Urinary bladder (tissue), 4 donors: ENCODE results near the gene AXIN1. TPM values are rescaled to one million over a fixed set of nuclear protein-coding genes. Genes with fewer than 3 reads are reported as not detected.
"Not testable (repeated sequence)": the region's sequence is repeated elsewhere in the genome, so short reads cannot be mapped to it uniquely, and the experiment has no call there.

Experiments used
- DNase-seq: peaks from one replicate; pipeline ENCODE4 v3.0.0-alpha.2; 2015; ENCODE audit errors: extremely low spot score
- H3K27ac ChIP-seq: one replicate; pipeline ENCODE4 v1.5.1; 2013; ENCODE audit warnings: low read depth, mild to moderate bottlenecking, moderate library complexity
- H3K36me3 ChIP-seq: one replicate; pipeline ENCODE4 v1.6.1; 2013; ENCODE audit warnings: mild to moderate bottlenecking, moderate library complexity; ENCODE audit not compliant: insufficient read depth
- H3K4me1 ChIP-seq: one replicate; pipeline ENCODE4 v1.6.1; 2013; ENCODE audit warnings: mild to moderate bottlenecking, moderate library complexity; ENCODE audit not compliant: insufficient read depth
- H3K4me3 ChIP-seq: one replicate; pipeline ENCODE4 v1.5.1; 2013; ENCODE audit warnings: low read depth, low read length
- WGBS: extraction: QIAGEN DNeasy Blood & Tissue Kit; methylation state at CpG from one replicate; pipeline ENCODE4 v1.1.7; 2013; 5-methylcytosine and 5-hydroxymethylcytosine counted together
- polyA plus RNA-seq: library from polyadenylated mRNA; stranded (reverse); fragments of 200-250 nt; gene quantifications from one replicate; pipeline ENCODE4 v1.2.3, GENCODE V29; 2013
- total RNA-seq: library from RNA; depleted of rRNA; stranded (reverse); fragments of >200 nt; gene quantifications from one replicate; pipeline ENCODE4 v1.2.3, GENCODE V29; 2014
- donor health status: healthy with polysubstance abuse.
- donor health status: healthy.

AXIN1 gene
- total and polyA plus RNA-seq, 2 donors: 9.9 to 25.0 TPM

GRCh38 chr16:261031-261691 lies 91.4 kb downstream of the AXIN1 start:
- Histone ChIP-seq H3K4me1 (no peaks in the 10 kb centered on the region), H3K4me3 (no peak overlapping the region), H3K27ac (no peak overlapping the region), H3K36me3 (peaks cover 12% of the 10 kb centered on the region)
- 84% methylated on average over 28 of the region's 28 CpGs for WGBS
- no peak for DNase-seq

- Histone ChIP-seq H3K4me3 (no peak overlapping the region), H3K36me3 (peaks cover 12% of the 10 kb centered on the region), H3K4me1 (no peaks in the 10 kb centered on the region), H3K27ac (no peak overlapping the region)
- 93% methylated on average over 19 of the region's 19 CpGs for WGBS
- DNase-seq: no peak
These were observed 92.2 kb downstream of the AXIN1 start for GRCh38 chr16:260326-260725.

DNA sequence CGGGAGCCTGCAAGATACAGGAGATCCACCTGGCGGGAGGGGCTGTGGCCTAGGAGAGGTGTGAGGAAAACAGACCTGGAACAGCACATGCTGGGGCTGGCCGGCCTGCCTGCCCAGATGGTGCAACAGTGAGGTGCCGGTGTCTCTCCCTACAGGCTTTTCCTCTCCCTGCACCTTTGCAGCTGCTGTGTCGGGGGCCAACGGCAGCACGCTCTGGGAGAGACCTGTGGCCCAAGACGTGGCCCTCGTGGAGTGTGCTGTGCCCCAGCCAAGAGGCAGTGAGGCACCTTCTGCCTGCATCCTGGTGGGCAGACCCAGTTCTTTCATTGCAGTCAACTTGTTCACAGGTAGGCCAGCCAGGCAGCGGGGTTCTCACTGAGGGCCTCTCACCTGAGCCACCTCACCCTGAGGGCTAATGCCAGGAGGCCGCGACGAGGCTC lies 92.7 kb downstream of the AXIN1 start:
- no peaks in the 10 kb centered on the region for H3K4me1 ChIP-seq
- DNase-seq: no peak
- H3K36me3 ChIP-seq: peaks cover 12% of the 10 kb centered on the region
- no peak overlapping the region for H3K27ac ChIP-seq
- 86% methylated on average over 13 of the region's 13 CpGs for WGBS
- H3K4me3 ChIP-seq: no peak overlapping the region

DNA sequence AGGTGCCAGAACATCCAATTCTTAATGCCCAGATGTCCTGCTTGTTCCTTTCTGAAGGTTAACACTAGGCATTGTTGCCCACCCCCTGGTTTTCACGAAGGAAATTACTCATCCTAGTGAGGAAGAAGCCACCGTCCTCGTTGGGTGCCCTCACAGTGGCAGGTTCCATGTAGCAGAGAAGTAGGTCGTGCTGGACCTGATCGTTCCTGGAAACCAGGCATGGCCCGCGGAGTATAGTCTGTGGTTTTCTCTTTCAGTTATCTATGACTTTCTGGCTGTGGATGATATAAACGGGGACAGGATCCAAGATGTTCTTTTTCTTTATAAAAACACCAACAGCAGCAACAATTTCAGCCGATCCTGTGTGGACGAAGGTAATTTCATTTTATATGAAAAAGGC lies 93.3 kb downstream of the AXIN1 start:
- no peak for DNase-seq
- H3K4me3 ChIP-seq: no peak overlapping the region
- H3K27ac ChIP-seq: no peak overlapping the region
- H3K4me1 ChIP-seq: no peaks in the 10 kb centered on the region
- WGBS: 80% methylated on average over 10 of the region's 10 CpGs
- H3K36me3 ChIP-seq: peaks cover 7% of the 10 kb centered on the region

- 90% methylated on average over 10 of the region's 13 CpGs for WGBS
- not testable (repeated sequence) for H3K4me3 ChIP-seq, H3K4me1 ChIP-seq, H3K27ac ChIP-seq, DNase-seq, H3K36me3 ChIP-seq
These were observed 94.4 kb downstream of the AXIN1 start for GRCh38 chr16:258091-258490.

DNA sequence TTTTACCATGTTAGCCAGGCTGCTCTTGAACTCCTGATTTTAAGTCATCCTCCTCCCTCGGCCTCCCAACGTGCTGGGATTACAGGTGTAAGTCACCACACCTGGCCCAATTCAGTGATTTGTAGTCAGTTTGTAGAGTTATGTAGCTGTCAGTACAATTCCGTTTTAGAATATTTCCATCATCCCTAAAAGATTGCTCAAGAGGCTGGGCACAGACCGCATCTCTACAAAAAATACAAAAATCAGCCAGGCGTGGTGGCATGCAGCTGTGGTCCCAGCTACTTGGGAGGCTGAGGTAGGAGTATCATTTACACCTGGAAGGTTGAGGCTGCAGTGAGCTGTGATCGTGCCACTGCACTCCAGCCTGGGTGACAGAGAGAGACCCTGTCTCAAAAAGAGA lies 97.3 kb downstream of the AXIN1 start:
- Histone ChIP-seq H3K27ac (no peak overlapping the region), H3K4me1 (no peaks in the 10 kb centered on the region), H3K4me3 (no peak overlapping the region), H3K36me3 (peaks cover 2% of the 10 kb centered on the region)
- no peak for DNase-seq
- WGBS: 97% methylated on average over 6 of the region's 6 CpGs

DNA sequence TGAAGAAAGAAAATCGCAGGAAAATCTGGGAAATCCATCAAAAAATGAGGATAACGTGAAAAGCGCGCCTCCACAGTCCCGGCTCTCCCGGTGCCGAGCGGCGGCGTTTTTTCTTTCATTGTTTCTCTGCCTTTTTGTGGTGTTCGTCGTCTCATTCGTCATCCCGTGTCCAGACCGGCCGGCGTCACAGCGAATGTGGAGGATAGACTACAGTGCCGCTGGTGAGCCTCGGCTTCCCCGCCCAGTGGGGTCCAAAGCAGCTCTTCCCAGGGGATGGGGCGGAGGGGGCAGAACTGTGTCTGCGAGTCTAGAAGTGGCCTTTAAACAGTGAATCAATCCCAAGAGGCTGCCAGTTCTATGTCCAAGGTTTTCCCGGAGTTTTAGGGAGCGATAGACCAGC lies 98.1 kb downstream of the AXIN1 start:
- Histone ChIP-seq H3K27ac (no peak overlapping the region), H3K4me1 (no peaks in the 10 kb centered on the region), H3K36me3 (peaks cover 2% of the 10 kb centered on the region), H3K4me3 (no peak overlapping the region)
- 96% methylated on average over 25 of the region's 25 CpGs for WGBS
- no peak for DNase-seq

DNA sequence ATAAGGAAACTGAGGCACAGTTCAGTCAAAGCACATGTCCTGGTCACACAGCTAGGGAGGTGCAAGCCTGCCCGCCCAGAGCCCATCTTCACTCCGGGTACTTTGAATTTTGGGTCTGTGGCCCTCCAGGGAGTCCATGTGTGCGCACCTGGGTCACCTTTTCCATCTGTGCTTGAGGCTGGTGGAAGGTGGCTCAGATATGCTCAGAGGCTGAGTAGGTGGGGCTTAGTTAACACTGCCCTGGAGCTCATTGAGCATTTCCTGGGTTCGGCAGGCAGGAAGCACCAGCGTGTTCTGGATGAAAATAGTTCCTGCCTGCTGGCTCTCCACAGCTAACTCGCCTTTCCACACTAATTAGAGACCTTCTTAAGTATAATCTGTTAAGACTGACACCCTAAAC lies 98.7 kb downstream of the AXIN1 start:
- no peak overlapping the region for H3K4me3 ChIP-seq
- peaks cover 2% of the 10 kb centered on the region for H3K36me3 ChIP-seq
- WGBS: 89% methylated on average over 6 of the region's 6 CpGs
- DNase-seq: no peak
- H3K27ac ChIP-seq: no peak overlapping the region
- no peaks in the 10 kb centered on the region for H3K4me1 ChIP-seq

GRCh38 chr16:252366-253337 lies 99.9 kb downstream of the AXIN1 start:
- Histone ChIP-seq H3K36me3 (peaks cover 2% of the 10 kb centered on the region), H3K27ac (no peak overlapping the region), H3K4me3 (no peak overlapping the region), H3K4me1 (no peaks in the 10 kb centered on the region)
- 54% methylated on average over 30 of the region's 30 CpGs for WGBS
- DNase-seq: no peak

GRCh38 chr16:249431-249830 lies 103.1 kb downstream of the AXIN1 start:
- peaks cover 2% of the 10 kb centered on the region for H3K36me3 ChIP-seq
- WGBS: 82% methylated on average over 12 of the region's 12 CpGs

DNA sequence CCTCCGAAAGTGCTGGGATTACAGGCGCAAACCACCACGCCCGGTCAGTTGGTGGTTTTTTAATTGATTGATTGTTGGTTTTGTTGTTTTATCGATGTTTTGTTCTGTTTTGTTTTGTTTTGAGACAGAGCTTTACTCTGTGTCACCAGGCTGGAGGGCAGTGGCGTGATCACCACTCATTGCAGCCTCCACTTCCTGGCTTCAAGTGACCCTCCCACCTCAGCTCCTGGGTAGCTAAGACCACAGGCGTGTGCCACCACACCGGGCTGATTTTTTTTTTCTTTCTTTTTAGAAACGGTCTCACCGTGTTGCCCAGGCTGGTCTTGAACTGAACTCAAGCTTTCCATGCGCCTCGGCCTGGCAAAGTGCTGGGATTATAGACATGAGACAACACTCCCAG lies 105.5 kb downstream of the AXIN1 start:
- Histone ChIP-seq H3K36me3 (no peaks in the 10 kb centered on the region), H3K4me3 (no peak overlapping the region), H3K4me1 (no peaks in the 10 kb centered on the region), H3K27ac (no peak overlapping the region)
- DNase-seq: no peak
- WGBS: 95% methylated on average over 12 of the region's 12 CpGs

More at GRCh38 chr16:249431-249830, 103.1 kb downstream of the AXIN1 start:
- DNase-seq: no peak
- H3K4me1 ChIP-seq: no peaks in the 10 kb centered on the region
- no peak overlapping the region for H3K4me3 ChIP-seq
- H3K27ac ChIP-seq: no peak overlapping the region

DNA sequence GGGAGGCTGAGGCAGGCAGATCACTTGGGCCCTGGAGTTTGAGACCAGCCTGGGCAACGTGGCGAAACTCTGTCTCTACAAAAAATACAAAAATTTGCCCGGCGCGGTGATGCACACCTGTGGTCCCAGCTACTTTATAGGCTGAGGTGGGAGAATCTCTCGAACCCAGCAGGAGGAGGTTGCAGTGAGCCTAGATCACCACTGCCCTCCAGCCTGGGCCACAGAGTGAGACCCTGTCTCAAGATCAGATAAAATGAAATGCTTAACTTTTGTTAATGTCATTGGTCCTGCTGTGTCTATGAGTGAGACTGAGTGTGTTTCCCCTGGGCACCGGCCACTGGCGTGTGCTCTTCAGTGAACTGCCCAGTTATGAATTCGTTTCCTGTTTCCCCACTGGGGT lies 107.4 kb downstream of the AXIN1 start:
- Histone ChIP-seq H3K27ac (no peak overlapping the region), H3K4me3 (no peak overlapping the region), H3K4me1 (no peaks in the 10 kb centered on the region), H3K36me3 (no peaks in the 10 kb centered on the region)
- WGBS: 93% methylated on average over 9 of the region's 9 CpGs
- DNase-seq: no peak

- no peak overlapping the region for H3K27ac ChIP-seq
- H3K4me1 ChIP-seq: no peaks in the 10 kb centered on the region
- DNase-seq: no peak
- H3K4me3 ChIP-seq: no peak overlapping the region
- 81% methylated on average over 4 of the region's 4 CpGs for WGBS
- H3K36me3 ChIP-seq: no peaks in the 10 kb centered on the region
These were observed 109.2 kb downstream of the AXIN1 start for GRCh38 chr16:243348-243747.

DNA sequence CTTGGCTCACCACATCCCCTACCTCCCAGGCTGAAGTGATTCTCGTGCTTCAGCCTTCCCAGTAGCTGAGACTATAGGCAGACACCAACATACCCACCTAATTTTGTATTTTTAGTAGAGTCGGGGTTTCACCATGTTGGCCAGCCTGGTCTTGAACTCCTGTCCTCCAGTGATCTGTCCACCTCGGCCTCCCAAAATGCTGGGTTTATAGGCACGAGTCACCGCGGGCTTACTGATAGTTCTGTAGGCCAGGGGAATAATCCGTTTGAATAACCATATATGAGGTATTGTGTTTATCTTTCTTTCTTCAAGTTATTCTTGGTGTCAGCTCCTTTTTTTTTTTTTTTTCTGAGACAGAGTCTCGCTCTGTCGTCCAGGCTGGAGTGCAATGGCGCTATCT lies 110.2 kb downstream of the AXIN1 start:
- WGBS: 69% methylated on average over 10 of the region's 10 CpGs
- no peak for DNase-seq
- Histone ChIP-seq H3K4me3 (no peak overlapping the region), H3K4me1 (no peaks in the 10 kb centered on the region), H3K36me3 (no peaks in the 10 kb centered on the region), H3K27ac (no peak overlapping the region)
